Astrocyte of the cerebellum (primary cell): Measurements from ENCODE around the gene GPRIN1.

Experiments
- DNase-seq: peaks from one replicate; pipeline ENCODE4 v3.0.0-alpha.2; 2011; ENCODE audit warnings: low read depth
- H3K4me3 ChIP-seq: 2 replicates; pipeline ENCODE4 v1.5.1; 2011; ENCODE audit warnings: mild to moderate bottlenecking, low read depth, low read length, moderate library complexity
- in situ Hi-C: cut with HindIII; loops from 2 replicates; pipeline ENCODE4 v1.10.0; 2017; ENCODE audit warnings: low sequenced_read_pairs
- TF ChIP-seq, protein P1 (sequence below): IDR thresholded peaks from 2 replicates; pipeline ENCODE4 v1.5.1; 2012; ENCODE audit warnings: low read length, low read depth, moderate library complexity, mild to moderate bottlenecking; ENCODE audit errors: missing control alignments

GPRIN1 gene

DNA sequence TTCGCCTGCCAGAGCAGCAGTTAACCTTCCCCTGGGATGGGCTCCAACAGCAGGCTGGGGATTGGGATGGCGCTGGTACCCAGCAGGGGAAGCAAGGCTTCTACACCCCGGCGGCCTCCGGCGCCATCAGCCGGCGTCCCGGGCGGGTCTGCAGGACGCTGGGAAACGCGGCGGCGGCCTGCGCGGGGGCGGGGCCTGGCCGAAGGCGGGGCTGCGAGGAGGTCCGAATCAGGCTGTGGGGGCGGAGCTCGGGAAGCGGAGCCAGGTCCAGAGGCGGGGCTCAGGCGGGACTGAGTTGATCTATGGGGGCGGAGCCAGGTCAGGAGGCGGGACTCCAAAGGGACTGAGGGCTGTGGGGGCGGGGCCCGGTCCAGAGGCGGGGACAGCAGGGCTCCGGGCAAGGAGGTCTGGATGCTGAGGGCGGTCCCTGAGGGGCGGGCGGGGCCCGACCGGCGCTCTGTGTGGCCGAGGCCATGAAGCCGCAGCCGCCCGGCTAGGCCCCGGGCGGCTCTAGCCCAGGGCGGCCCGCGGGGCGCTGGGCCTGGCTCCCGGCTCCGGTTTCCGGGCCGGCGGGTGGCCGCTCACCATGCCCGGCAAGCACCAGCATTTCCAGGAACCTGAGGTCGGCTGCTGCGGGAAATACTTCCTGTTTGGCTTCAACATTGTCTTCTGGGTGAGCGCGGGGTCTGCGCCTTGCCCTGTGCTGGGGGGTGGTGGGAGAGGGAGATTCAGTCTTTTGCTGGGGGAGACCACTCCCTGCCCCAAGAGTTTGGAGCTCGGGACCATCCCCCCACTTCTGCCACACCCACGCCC lies 37.3 kb upstream of the GPRIN1 start, which contains the start of gene TSPAN17:
Gene TSPAN17, plus strand, starts transcription at position 455 of the 813 bp plus-strand sequence. Its CDS starts 132 bp downstream, at position 587.
- TF ChIP-seq, protein P1, sequence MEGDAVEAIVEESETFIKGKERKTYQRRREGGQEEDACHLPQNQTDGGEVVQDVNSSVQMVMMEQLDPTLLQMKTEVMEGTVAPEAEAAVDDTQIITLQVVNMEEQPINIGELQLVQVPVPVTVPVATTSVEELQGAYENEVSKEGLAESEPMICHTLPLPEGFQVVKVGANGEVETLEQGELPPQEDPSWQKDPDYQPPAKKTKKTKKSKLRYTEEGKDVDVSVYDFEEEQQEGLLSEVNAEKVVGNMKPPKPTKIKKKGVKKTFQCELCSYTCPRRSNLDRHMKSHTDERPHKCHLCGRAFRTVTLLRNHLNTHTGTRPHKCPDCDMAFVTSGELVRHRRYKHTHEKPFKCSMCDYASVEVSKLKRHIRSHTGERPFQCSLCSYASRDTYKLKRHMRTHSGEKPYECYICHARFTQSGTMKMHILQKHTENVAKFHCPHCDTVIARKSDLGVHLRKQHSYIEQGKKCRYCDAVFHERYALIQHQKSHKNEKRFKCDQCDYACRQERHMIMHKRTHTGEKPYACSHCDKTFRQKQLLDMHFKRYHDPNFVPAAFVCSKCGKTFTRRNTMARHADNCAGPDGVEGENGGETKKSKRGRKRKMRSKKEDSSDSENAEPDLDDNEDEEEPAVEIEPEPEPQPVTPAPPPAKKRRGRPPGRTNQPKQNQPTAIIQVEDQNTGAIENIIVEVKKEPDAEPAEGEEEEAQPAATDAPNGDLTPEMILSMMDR: peak; percentile 25
- peak within 1 kb of the TSS; percentile 74 for H3K4me3 ChIP-seq
- peak; percentile 96 for DNase-seq
- in situ Hi-C loops: no loop called here

DNA sequence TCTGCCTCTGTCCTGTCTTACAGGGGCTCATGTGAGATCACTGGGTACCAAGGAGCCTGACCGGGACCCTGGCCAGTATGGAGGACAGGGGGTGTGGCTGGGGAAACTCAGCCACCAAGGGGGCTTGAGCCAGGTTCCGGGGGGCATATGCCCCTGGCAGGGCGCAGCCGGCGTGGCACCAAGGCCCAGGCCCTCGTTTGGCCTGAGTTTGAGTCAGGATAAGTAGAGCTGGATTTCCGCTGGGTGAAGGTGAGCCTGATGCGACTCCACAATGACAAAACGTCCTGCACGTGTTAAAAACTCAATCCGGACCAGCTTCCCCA lies 36.7 kb upstream of the GPRIN1 start:
- no peak for DNase-seq
- H3K4me3 ChIP-seq: peak overlapping the region; percentile 31
- in situ Hi-C loops: no loop called here
- TF ChIP-seq, protein P1: no peak

DNA sequence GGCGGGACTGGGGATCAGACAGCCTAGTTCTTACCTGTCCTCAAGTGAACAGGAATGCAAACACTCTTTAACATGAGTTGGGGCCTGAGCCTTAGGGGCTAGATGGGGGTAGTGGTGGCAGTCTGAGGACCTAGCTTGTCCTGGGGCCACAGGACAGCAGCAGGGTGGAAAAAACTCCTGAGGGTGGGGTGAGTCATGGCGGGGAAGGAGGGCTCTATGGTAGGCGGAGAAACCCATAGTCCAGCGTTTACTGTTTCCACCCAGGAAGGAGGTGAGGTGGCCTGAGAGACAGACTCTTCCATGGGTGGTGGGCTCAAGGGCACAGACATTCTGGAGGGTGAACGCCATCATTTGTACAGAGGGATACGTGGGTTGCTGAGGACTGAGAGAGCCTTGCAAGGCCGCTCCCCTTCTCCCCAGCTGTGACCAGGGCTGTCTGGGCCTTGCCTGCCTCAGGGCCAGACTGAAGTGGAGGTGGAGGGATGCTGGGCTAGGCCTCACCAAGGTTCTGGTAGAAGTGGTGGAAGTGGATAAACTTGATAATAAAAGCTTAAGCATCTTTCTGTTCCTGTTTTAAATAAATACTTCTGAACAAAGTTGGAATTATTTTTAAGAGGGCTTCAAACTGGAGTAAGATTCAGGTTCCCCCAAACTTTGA lies 36.2 kb upstream of the GPRIN1 start:
- in situ Hi-C loops: no loop called here
- TF ChIP-seq, protein P1: no peak
- no peak for DNase-seq
- no peak overlapping the region for H3K4me3 ChIP-seq

DNA sequence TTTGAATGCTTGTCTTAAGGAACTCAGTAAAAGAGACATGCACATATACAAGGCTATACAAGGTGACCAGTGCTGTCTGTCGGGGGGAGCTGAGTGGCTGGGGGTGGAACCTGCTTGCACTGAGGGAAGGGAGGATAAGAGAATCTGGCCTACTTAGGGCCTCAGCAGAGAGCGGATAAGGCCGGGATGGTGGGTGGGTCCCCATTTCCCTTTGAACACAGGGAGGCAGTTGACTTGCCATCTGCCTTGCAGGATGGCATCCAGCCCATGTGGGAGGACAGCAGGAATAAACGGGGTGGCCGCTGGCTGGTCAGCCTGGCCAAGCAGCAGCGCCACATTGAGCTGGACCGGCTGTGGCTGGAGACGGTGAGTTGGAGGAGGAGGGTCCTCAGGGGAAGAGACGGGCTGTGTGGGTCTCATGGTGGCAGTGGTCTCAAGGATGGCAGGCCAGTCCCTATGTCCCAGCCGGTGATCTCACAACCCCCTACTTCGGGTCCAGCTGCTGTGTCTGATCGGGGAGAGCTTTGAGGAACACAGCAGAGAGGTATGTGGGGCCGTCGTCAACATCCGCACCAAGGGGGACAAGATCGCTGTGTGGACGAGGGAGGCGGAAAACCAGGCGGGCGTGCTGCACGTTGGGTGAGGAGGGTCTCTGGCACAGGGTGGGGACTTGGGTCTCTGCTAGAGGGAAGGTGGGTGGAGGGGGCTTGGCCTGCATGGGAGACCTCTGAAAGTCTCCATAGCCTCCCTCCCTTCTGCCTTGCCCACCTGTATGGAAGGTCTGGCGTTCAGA lies 35.1 kb upstream of the GPRIN1 start:
- in situ Hi-C loops: no loop called here
- no peak for DNase-seq
- no peak overlapping the region for H3K4me3 ChIP-seq
- TF ChIP-seq, protein P1: no peak

DNA sequence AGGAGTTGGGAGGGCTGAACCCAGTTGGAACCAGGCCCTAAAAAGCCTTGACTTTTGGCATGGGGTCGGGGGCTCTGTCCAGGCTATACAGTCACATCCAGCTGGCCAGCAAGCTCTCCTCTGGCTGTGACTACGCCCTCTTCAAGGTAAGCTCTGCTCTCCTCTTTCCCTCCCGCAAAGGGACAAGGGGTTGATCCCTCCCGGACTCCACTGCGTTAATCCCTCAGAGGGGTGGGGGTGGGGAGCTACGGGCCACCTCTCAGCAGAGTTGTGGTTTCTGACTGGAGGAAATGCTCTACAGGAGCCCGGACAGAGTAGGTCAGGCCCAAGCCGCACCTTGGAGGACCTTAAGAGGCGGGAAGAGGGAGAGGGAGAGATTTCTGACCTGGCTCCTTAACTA lies 34.3 kb upstream of the GPRIN1 start:
- in situ Hi-C loops: no loop called here
- H3K4me3 ChIP-seq: no peak overlapping the region
- no peak for DNase-seq
- TF ChIP-seq, protein P1: no peak

DNA sequence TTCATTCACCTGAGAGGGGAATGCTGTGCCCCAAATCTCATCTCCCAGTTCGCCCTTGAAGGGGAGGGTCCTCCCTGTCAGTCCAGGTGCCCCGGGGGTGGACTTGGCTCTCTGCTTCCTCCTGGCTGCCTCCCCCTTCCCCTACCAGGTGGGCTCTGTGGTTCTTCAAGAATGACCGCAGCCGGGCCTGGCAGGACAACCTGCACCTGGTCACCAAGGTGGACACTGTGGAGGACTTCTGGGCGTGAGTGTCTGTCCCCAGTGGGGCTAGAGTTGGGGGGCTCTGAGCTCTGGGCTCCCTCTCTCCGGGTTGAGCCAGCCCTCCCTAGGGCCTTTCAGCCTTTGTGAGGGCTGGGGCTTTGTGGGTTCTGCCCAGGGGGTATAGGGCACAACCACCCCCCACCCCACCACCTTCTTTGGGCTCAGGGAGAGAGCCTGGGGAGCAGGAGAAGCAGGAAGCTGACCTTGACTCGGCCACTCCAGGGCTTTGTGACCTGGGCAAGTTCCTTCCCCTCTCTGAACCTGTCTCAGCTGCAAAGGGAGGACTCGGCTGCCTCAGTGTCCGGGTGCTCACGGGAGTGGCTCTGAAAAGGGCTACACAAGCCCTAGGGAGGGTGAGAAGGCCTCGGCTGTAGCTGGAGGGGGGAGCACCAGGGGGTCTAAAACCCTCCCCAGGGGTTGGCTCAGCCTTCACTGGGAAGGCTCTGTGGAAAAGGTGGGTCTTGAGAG lies 33.7 kb upstream of the GPRIN1 start:
- H3K4me3 ChIP-seq: no peak overlapping the region
- in situ Hi-C loops: no loop called here
- no peak for DNase-seq
- TF ChIP-seq, protein P1: no peak
